Muscle of arm (tissue), 12 donors: Measurements from ENCODE around the gene CAB39. TPM values are rescaled to one million over a fixed set of nuclear protein-coding genes. Genes with fewer than 3 reads are reported as not detected.

Experiments used
- DNase-seq: peaks from one replicate; pipeline ENCODE4 v3.0.0-alpha.2; 2013
- polyA plus RNA-seq, 12 donors: library from polyadenylated mRNA; unstranded; fragments of 120-200 nt; gene quantifications; one replicate each; pipeline ENCODE4 v1.2.1, GENCODE V29; 2013; ENCODE audit not compliant: insufficient read length in 12 of 12

CAB39 gene
- polyA plus RNA-seq, 12 donors = 54.8 to 84.9 (median 69.4) TPM; not detected in 1

DNA sequence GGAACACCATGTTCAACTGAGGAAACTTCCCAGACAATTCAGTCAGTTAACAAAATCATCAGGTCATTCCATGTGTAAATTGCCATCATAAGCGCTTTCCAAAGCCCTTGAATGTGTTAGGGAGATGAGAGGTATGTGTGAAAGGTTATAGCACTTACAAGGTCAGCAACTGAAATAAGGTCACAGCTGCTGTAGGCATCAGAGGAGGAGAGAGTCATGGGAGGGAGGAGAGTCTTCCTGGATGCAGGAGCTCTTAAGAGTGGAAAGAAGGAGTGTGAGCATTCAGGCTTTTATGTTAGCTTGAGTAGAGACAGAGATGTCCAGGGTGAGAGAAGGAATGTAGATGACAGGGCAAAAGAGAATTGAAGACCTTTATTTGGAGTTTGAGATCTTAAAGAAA is 67.0 kb downstream of the CAB39 start:
- DNase-seq = no peak

DNA sequence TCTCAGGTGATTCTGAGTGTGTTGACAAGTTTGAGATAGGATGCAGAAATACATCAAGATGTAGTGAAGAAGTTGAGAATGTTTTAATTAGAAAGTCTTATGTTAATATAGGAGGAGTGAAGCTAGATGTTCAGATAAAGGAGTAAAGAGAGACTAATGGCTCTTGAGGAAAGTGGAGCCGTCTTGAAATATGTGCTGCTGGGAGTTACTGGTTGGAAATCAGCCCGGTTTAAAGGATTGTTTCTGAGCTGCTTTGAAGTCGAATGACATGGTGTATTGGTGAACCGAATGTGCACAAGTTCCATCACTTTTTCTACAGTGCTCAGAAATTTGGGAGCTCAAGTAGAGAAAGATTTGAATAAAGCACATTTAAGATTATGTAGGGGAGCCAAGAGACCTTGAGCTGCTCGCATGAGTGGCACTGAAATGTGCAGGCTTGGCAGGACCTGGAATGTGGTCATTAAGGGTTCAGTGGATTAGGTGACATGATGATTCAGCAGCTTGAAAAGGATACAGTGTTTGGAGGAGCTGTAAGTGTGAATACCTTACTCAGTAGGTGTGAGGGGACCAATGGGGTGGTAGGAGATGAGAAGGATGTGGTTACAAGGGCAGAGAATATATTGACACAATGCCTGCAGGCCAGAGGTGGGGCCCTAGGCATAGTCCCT is 68.6 kb downstream of the CAB39 start:
- DNase-seq = no peak

DNA sequence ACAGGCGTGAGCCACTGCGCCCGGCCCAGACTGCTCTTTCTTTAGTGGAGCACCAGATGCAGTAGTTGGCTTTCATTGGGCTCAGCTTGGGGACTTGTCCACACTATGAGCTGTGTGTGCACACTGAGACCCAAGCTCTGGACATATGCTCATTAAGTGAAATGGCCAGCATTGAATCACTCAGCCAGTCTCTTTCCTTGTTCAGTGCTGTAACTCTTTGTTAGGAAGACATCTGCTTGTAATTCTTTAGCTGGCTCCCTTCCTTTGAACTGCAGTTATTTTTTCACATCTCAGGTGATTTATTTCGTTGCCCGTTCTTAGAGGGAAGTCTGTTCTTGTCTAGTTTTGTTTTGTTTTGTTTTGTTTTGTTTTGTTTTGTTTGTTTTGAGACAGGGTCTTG is 70.5 kb downstream of the CAB39 start:
- DNase-seq = no peak

DNA sequence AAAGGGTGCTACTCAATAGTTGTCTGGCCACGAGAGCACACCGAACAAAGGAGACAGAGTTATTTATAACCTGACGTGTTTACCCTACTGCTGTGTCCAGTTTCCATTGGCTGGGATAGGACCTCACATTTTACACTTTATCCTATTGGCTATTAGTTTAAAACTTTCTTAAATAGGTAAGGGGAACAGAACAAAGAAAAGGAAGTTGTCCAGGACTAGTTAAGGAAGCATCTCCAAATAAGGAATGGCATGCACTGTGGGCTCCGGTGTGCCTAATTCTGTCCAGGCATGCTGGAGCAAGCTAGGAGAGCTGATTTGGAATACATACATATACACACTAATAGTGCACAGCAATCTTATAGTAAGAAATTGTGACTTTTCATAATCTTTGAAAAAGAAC is 72.2 kb downstream of the CAB39 start:
- no peak for DNase-seq

DNA sequence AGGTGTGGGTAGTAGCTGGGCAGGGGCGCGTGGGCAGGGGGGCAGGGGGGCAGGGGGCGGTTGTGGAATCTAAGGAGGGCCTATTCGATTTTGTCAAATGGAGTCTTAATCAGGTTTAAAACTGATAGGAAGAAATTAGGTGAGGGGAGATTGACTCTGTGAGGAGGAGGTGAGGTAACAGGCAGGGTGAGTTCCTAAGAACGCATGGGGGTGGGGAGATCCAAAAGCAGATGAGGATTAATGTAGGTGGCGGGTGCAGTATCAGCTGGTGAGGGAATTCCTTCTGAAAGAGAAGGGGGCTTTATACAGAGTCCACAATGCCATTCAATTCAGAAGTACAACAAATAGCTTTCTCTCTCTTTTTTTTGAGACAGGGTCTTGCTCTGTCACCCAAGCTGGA is 72.7 kb downstream of the CAB39 start:
- DNase-seq = no peak

DNA sequence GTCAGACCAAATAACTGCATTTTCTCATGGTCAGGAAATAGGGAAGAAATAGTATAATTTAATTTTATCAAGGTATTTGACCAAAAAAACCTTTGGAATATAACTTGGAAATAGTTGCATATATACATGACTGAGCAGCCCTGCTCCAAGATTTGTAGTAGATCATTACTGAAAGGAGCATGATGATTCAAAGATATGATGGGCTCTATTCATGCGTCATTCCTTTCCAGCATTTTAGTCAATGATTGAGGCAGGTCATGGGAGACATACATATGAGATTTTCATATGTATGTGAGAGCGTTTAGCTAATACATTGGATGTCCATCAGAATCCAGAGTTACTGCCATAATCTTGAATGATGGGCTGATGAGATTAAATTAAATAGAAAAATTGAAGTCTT is 74.5 kb downstream of the CAB39 start:
- no peak for DNase-seq

DNA sequence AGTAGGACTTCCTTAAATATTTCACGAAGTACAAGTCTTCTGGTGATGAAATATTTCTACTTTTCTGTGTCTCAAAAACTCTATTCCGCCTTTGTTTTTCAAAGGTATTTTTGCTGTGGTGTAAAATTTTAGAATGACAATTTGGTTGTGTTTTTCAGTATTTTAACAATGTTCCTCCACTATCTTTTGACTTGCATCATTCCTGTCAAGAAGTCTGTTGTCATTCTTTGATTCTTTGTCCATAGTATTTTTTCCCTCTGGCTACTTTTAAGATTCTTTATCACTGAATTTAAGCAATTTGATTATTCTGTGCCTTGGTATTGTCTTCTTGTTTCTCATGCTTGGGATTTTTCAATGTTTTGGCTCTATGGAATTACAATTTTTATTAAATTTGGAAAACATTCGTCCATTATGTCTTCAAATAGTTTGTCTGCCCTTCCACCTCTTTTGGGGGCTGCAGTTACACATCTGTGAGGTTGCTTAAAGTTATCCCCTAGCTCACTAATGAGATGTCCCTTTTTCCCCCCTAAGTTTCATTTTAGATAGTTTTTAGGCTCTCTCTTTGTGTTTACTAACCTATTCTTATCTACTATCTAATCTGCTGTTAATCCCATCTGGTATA is 76.0 kb downstream of the CAB39 start:
- DNase-seq = no peak

DNA sequence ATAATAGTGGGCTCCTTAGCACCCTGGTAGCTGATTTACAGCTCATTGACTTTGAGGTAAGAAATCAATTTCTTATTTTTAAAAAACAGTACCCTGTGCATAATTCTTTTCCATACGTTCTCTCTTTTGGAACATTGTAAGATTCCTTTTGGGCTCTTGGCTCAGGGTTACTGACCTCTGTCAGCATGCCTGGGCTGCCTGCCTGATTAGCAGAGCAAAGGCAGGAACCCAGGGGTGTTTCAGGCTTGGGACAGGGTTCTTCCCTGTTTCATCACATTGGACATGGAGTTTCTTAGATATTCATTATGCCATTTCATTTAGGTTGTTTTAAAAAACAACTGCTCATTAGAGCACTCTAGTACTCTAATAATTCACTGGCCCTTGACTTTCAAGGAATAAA is 78.3 kb downstream of the CAB39 start:
- no peak for DNase-seq

DNA sequence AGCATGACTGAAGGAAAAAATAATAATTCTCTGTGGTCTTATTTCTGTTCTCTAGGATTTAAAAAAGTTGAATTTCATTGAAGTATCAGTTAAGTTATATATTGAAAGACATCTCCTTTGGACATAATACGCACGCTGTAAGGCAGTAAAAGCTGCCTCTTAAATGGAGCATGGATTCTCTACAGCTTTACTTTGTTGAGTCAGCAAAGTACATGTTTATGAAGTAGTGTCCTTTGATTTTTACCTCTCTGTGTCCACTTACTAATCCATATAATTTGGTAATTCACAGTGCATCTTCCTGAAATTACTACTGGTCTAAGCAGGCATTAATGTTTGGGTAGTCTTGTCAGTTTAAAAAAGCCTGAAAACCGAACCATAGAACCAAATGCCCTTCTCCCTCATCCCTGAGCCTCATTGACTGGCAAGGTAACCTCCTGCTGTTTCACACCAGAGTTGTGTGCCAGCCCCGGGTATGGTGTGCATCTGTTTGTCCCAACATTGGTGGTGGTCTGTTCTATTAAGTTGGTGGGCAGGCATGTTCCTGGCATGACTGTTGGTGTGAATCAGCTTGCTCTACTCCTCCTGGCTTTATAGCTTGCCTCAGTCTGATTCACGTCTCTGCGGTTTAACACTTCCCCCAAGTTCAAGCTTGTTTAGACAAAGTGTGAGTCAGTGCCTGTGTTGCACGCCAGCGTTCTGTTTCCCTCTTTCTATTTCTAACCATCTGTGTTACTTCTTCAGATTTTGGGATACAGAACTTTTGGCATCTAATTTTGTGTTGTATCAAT is 81.1 kb downstream of the CAB39 start:
- peak; percentile 24 for DNase-seq

DNA sequence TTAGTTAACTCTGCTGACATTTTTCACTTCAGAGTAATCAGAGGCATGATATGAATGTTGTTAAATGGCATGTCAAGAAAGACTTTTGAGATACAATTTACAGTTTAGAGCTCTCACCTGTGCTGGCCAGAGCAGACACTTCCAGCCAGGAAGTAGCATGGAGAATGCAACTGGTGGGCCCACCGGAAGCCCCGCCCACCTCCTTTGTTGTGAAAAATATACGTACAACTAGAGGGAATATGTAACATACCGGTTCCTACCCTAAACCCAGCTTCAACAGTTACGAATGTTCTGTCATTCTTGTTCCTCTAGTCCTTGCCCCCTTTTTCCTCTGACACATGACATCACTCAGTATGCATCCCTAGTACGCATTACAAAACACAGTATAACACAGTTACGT is 81.9 kb downstream of the CAB39 start:
- no peak for DNase-seq

DNA sequence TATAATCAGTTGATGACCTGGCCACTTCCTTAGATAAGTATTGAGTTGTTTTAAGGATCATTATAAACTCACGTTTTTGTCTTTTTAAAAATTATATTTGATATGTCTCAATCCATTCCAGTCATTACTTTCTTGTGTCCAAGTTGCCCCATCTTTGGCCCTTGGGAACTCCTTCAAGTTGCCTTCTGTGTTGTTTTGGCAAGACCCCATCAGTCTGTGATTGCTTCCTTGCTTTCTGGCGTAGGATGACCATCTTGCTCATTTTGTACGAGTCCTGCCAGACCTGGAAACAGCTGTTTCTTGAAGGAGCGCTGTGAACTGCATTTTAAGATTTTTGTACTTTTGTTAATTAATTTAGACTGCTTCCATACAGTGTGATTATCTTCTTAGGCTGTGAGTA is 83.2 kb downstream of the CAB39 start:
- DNase-seq = no peak

DNA sequence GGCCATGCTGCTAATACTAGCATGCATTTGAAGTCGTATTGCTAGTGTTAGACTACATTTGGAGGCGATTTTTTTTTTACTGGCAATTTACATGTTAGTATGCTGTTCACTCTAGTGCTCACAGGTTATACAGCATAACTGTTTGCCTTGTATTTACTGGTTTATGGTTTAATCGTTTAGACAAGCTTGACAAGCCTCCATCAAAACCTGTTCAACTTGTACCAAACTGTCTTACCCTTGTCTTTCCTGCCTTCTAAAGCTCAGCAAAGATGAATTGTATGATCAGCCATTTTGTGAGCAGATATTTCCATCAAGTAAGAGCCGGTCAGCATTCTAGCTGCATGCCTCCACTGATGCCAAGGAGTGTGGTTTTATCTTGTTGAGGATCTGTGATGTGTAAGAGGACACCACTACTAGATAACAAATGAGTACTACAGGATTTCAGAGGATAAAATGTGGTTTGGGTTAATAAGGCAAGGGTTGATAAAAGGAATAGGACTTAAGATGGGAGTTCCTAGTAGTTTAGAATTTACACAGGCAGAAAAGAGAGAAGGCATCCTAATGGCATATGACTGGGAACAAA is 83.7 kb downstream of the CAB39 start:
- no peak for DNase-seq

DNA sequence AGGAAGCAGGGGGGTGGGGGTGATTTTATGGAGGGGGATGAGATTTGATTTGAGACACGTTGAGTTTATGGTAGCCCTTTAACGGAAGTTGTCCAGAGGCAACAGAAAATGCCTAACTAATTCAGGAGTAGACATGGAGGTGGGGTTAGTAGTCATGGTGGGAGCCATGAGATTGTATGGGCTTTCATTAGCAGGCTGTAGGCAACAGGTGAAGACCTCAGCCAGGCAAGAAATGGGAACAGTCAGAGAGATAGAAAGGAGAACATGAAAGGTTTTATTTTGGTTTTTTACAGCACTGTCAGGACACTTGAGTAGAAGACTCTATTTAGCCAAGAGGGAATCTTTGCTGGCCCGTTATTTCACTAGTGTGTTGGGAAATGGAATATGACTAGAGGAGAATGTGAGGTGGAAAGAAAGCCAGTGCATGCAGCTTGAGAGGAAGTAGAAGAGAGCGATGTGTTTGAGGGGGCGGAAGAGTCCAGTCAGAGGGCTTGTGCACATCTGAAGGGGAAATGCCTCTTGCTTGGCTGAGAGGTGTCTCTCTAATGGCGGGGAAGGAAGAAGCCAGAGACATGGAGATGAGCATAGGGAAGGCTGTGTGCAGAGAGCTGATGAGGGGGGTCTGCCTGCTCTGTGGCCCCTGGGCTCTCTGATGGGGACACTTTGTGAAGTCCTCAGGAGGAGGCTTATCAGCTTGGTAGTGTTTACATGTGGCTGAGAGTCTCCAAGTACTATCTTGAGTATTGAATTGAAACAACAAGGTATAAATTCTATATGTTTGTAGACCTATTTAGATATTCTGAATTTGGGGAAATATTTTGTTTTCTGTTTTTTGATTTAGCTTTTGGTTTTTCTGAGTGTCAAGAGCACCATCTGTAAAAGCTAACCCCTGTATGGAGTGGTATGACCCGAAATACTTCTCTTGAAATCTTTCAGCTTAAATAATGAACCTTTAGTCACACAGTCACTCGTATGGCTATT is 85.2 kb downstream of the CAB39 start:
- DNase-seq = no peak

DNA sequence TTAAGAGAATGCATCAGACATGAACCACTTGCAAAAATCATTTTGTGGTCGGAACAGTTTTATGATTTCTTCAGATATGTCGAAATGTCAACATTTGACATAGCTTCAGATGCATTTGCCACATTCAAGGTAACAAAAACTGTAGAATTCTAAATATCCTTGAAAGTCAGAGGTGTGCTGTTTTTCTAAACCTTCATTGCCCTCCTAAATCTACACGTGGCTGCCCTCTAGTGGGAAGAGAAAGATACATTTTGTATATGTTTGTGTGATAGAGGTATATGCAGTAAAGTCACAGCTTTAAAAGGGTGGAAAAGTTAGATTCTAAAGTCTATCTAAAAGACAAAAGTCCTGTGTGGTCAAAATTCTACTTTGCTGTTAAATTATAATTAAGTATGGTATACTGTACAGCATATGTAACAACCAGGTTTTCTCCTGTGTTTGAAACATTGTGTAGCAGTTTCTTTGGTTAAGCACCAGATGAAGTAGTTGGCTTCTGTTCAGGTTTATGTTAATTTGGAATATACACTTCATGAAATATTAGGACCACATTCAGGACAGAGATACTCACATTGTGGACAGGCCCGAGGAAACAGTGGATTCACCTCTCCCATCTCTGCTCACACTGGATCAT is 86.2 kb downstream of the CAB39 start:
- DNase-seq = peak; percentile 38

DNA sequence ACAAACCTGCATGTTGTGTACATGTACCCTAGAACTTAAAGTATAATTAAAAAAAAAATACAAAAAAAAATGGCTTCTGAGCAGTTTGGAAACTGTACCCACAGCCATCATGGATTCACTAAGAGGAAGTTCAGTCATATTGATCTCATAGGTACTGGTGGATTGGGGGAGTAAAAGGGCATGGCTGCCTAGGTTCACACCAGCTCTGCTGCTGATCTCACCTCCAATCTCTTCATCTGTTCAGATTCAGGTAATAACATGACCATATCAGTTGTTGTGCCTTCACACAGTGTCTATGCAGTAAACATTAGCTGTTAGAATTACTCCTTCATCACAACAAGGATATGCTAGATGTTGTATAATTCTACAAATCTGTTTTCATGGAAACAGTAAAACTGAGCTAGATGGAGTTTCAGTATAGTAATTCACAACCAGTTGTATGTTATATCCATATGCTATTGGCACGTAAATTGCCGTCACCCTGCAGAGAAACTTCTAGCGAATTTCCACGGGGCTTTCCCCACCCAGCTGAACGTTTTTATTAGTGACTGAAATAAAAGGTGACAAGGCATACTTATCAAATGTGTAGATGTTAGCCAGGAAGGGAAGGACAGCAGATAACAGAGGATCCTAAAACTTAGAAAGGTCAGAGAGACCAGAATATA is 92.8 kb downstream of the CAB39 start:
- DNase-seq = no peak

DNA sequence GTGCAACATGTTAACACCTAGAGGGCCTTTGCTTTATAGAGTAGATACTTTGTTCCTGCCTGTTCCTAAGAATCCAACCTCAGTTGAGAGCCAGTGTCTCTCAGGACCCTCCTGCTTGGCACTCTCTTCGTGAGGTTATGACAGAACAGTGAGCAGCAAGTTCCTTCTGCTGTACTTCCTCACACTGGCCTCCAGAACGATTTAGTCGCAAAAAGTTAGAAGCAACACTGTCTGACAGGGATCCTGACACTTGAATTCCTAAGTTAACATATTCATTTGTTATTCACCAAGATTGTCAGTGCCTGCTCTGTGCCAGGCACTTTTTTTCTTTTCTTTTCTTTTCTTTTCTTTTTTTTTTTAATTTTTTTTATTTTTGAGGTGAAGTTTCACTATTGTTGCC is 95.1 kb downstream of the CAB39 start:
- DNase-seq = no peak

DNA sequence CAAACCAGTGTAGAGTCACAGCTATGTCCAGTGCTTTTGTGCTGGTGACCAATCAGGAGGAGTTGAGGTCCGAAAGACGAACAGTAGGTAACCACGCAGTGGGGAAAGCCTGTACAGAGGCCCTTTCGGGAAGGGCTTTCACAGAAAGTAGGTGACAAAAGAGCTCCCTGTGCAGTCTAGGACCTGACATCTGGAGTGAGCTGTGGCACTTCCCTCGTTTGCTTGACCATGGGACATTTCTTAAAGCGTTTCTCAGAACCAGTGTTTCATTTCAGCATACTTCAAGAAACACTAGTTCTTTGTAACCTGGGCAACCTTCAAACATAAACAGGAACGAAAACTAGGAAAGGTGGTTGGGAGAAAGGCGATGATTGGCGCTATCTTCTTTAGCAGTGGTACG is 96.4 kb downstream of the CAB39 start:
- no peak for DNase-seq

DNA sequence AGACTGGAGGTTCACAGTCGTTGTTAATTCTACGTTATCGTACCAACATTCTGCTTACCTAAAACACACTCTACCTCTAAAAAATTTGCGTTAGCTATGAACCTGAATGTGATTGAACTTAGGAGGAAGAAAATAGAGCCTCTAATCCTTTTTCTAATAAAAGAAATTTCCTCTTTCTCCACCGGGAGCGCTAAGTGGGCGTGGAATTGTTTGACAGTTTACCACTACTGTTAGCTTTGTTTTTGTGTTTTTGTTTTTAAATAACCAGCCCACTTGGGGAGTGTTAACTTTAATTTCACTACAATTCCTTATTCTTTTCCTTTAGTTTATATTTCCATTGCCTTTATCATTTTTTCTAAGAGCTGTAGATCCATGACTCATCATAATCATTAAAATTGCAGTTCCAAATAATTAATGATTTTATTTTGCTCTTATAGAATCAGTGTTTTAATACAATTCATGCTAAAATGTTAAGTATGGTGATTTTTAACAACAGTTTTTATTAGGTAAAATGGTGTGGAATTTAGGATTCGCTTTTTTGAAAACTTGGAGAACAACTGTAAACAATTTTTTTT is 97.1 kb downstream of the CAB39 start:
- no peak for DNase-seq

DNA sequence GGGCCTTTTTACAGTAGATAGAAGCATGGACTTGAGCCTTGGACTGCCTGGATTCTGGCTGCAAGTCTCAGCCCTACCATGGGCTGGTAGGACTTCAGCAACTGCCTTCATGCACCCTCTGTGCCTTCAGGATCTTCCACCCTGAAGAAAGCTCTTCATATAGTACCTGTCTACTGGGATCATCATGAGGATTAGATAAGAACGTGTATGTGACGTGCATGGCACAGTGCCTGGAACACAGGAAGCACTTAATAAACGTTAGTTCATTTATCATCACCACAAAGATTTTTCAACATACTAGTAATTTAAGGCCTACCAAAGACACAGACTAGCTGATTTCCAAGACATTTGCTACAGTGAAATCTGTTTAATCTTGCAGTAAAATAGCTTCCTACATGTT is 98.9 kb downstream of the CAB39 start:
- no peak for DNase-seq

DNA sequence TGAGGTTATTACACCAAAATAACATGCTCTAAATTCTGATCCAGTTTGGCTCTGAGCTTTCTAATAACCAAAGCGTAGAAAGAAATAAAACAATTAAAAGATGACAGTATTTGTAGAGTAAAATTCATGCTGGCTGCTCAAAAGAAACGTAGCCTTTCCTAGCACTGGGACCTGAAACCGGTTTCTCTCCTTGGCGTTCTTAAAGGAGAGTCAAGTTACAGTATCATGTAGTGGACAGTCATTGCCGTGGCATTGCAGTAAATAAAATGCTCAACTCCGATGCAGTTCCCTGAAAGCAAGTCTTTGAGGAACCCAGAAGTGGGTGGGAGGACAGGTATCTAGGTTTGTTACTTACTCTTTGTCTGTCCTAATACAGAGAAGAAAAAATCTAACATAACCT is 99.4 kb downstream of the CAB39 start:
- no peak for DNase-seq
